Hepatic stellate cell (primary cell): ENCODE data around the gene PHTF2.
"Not testable (repeated sequence)": the region's sequence is repeated elsewhere in the genome, so short reads cannot be mapped to it uniquely, and the experiment has no call there.

Source experiments
- DNase-seq: peaks from one replicate; pipeline ENCODE4 v3.0.0; 2011; ENCODE audit warnings: low spot score

PHTF2 gene

GRCh38 chr7:77989981-77990566 is 191.5 kb downstream of the PHTF2 start:
- DNase-seq, result no peak

- DNase-seq, result no peak
Observed at GRCh38 chr7:77991656-77992055, 193.1 kb downstream of the PHTF2 start.

- DNase-seq, result no peak
Observed at GRCh38 chr7:77993838-77994237, 195.3 kb downstream of the PHTF2 start.

- peak; percentile 24 for DNase-seq
Observed at GRCh38 chr7:77995717-77996116, 197.1 kb downstream of the PHTF2 start.

GRCh38 chr7:77999168-77999567 is 200.6 kb downstream of the PHTF2 start:
- DNase-seq, result not testable (repeated sequence)

- no peak for DNase-seq
Observed at GRCh38 chr7:78002021-78002420, 203.4 kb downstream of the PHTF2 start.

GRCh38 chr7:78002715-78003114 is 204.1 kb downstream of the PHTF2 start:
- DNase-seq, result no peak

- DNase-seq, result no peak
Observed at GRCh38 chr7:78006063-78006755, 207.6 kb downstream of the PHTF2 start.
